ENCODE results near the gene RHOG. TPM values are rescaled to one million over a fixed set of nuclear protein-coding genes. Genes with fewer than 3 reads are reported as not detected.

The RHOG gene
- total and polyA plus RNA-seq, 9 of the 15 experiments (the other 6 are each of a cell fraction or from before 2014, with no cell fraction given) = 22.6 to 162 (median 80.3) TPM

DNA sequence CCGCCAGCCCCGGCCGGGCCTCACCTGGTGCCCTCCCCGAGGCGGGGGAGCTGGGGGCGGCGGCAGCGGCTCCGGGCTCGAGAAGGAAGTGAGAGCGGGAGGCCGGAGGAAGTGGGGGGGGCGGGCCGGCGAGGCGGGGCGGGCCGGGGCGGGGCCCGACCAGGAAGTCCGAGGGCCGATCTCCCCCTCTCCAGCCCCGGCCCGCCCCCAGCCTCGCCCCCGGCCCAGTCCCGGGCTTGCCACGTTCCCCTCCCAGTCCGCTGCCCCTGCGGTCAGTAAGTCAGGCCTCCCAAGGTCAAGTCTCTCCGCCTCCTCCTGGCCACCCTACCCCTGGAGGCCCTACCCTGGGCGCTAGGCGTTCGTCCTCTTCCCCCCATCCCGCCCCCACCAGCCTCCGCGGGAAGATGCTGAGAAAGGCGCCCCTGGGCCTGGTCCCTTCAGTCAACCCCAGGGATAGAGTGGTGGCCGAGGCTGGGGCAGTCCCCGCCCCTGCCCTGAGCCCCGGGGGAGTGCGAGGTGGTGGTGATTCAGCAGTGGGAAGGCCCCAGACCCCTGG is at the start of gene RHOG (continued):
- TF ChIP-seq, protein P1, sequence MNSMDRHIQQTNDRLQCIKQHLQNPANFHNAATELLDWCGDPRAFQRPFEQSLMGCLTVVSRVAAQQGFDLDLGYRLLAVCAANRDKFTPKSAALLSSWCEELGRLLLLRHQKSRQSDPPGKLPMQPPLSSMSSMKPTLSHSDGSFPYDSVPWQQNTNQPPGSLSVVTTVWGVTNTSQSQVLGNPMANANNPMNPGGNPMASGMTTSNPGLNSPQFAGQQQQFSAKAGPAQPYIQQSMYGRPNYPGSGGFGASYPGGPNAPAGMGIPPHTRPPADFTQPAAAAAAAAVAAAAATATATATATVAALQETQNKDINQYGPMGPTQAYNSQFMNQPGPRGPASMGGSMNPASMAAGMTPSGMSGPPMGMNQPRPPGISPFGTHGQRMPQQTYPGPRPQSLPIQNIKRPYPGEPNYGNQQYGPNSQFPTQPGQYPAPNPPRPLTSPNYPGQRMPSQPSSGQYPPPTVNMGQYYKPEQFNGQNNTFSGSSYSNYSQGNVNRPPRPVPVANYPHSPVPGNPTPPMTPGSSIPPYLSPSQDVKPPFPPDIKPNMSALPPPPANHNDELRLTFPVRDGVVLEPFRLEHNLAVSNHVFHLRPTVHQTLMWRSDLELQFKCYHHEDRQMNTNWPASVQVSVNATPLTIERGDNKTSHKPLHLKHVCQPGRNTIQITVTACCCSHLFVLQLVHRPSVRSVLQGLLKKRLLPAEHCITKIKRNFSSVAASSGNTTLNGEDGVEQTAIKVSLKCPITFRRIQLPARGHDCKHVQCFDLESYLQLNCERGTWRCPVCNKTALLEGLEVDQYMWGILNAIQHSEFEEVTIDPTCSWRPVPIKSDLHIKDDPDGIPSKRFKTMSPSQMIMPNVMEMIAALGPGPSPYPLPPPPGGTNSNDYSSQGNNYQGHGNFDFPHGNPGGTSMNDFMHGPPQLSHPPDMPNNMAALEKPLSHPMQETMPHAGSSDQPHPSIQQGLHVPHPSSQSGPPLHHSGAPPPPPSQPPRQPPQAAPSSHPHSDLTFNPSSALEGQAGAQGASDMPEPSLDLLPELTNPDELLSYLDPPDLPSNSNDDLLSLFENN (IDR thresholded peaks at IDR 0.05; ENCODE audit: low read depth in 2 of 2, low read length in 2 of 2) = no peak
- TF ChIP-seq BHLHE40 (IDR thresholded peaks at IDR 0.05; ENCODE audit: low read length) (no peak), ZBTB1 (CRISPR knock-in tag; IDR thresholded peaks at IDR 0.05; ENCODE audit: borderline replicate concordance, low read depth) (no peak), ILK (tag; IDR thresholded peaks at IDR 0.05; ENCODE audit: borderline replicate concordance, low read depth) (no peak), ZNF780A (CRISPR knock-in tag; IDR thresholded peaks at IDR 0.05) (no peak), ELF4 (CRISPR knock-in tag; IDR thresholded peaks at IDR 0.05) (no peak), EGR1 (conservative IDR thresholded peaks at IDR 0.05) (no peak; the same call in 1 of the 2 replicates), ZNF436 (CRISPR knock-in tag; IDR thresholded peaks at IDR 0.05) (no peak), ZBED1 (IDR thresholded peaks at IDR 0.05) (no peak), BRD9 (IDR thresholded peaks at IDR 0.05; ENCODE audit: low read depth, partially characterized antibody) (no peak), ZNF76 (CRISPR knock-in tag; IDR thresholded peaks at IDR 0.05; ENCODE audit: borderline replicate concordance) (no peak), ZNF311 (CRISPR knock-in tag; IDR thresholded peaks at IDR 0.05) (no peak)
- TF ChIP-seq, protein P2, sequence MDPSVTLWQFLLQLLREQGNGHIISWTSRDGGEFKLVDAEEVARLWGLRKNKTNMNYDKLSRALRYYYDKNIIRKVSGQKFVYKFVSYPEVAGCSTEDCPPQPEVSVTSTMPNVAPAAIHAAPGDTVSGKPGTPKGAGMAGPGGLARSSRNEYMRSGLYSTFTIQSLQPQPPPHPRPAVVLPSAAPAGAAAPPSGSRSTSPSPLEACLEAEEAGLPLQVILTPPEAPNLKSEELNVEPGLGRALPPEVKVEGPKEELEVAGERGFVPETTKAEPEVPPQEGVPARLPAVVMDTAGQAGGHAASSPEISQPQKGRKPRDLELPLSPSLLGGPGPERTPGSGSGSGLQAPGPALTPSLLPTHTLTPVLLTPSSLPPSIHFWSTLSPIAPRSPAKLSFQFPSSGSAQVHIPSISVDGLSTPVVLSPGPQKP (CRISPR knock-in tag; IDR thresholded peaks at IDR 0.05) = no peak
- TF ChIP-seq, protein P3, sequence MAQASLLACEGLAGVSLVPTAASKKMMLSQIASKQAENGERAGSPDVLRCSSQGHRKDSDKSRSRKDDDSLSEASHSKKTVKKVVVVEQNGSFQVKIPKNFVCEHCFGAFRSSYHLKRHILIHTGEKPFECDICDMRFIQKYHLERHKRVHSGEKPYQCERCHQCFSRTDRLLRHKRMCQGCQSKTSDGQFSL (CRISPR knock-in tag; IDR thresholded peaks at IDR 0.05) = peak; percentile 62; the same call in 1 of the 2 replicates
- TF ChIP-seq, protein P3 (tag; IDR thresholded peaks at IDR 0.05) = peak in 1 of 2 experiments; percentile 90; a peak in 2 of 4 replicates
- TF ChIP-seq, protein P4, sequence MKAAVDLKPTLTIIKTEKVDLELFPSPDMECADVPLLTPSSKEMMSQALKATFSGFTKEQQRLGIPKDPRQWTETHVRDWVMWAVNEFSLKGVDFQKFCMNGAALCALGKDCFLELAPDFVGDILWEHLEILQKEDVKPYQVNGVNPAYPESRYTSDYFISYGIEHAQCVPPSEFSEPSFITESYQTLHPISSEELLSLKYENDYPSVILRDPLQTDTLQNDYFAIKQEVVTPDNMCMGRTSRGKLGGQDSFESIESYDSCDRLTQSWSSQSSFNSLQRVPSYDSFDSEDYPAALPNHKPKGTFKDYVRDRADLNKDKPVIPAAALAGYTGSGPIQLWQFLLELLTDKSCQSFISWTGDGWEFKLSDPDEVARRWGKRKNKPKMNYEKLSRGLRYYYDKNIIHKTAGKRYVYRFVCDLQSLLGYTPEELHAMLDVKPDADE (conservative IDR thresholded peaks at IDR 0.05; ENCODE audit: control insufficient read depth, low read depth, low read length) = no peak
- TF ChIP-seq, protein P5, sequence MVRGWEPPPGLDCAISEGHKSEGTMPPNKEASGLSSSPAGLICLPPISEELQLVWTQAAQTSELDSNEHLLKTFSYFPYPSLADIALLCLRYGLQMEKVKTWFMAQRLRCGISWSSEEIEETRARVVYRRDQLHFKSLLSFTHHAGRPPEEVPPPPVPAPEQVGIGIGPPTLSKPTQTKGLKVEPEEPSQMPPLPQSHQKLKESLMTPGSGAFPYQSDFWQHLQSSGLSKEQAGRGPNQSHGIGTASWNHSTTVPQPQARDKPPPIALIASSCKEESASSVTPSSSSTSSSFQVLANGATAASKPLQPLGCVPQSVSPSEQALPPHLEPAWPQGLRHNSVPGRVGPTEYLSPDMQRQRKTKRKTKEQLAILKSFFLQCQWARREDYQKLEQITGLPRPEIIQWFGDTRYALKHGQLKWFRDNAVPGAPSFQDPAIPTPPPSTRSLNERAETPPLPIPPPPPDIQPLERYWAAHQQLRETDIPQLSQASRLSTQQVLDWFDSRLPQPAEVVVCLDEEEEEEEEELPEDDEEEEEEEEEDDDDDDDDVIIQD (CRISPR knock-in tag; IDR thresholded peaks at IDR 0.05) = no peak

Data from K562 (cell line).